Right renal pelvis (tissue), 4 donors: ENCODE measurements around the gene GCNT4. TPM values are rescaled to one million over a fixed set of nuclear protein-coding genes. Genes with fewer than 3 reads are reported as not detected.

ENCODE experiments used
- DNase-seq, 4 donors: peaks; one replicate each; pipeline ENCODE4 v3.0.0-alpha.2; 2013; ENCODE audit warnings: low read depth in 4 of 4, low spot score in 3 of 4, missing footprints in 1 of 4
- polyA plus RNA-seq, 4 donors: library from polyadenylated mRNA; unstranded; fragments of 120-200 nt; gene quantifications; one replicate each; pipeline ENCODE4 v1.2.1, GENCODE V29; 2013; ENCODE audit not compliant: insufficient read length in 4 of 4

GCNT4 gene
- polyA plus RNA-seq, 4 donors = 10.6 to 23.8 (median 15.7) TPM

- no peak for DNase-seq
These were observed 32.2 kb downstream of the GCNT4 start for GRCh38 chr5:75020016-75020656.

- DNase-seq = no peak
These were observed 33.4 kb downstream of the GCNT4 start for GRCh38 chr5:75018805-75019587.

GRCh38 chr5:75017971-75018370 is 34.4 kb downstream of the GCNT4 start:
- no peak for DNase-seq

GRCh38 chr5:75016896-75017295 is 35.5 kb downstream of the GCNT4 start:
- no peak for DNase-seq

GRCh38 chr5:75012748-75013147 is 39.6 kb downstream of the GCNT4 start:
- DNase-seq = no peak

GRCh38 chr5:75010838-75011237 is 41.5 kb downstream of the GCNT4 start:
- DNase-seq = no peak

GRCh38 chr5:75009556-75010345 is 42.6 kb downstream of the GCNT4 start:
- DNase-seq = no peak

GRCh38 chr5:75006865-75007822 is 45.2 kb downstream of the GCNT4 start:
- no peak for DNase-seq

GRCh38 chr5:75005561-75005960 is 46.8 kb downstream of the GCNT4 start:
- DNase-seq = no peak

Other genes starting within 250 kb of the GCNT4 start
- 10 to 100 TPM; 17.0 to 21.9 (median 18.9) TPM for gene FAM169A, start 186.2 kb downstream of the GCNT4 start, polyA plus RNA-seq
- gene ANKRD31, start 184.3 kb upstream of the GCNT4 start, polyA plus RNA-seq = under 1 TPM; 0.48 to 0.67 (median 0.52) TPM